GM21360 (cell line): ENCODE measurements around the gene PABPN1L.

Experiments used
- ATAC-seq: cut with Tn5 transposase; IDR thresholded peaks from one replicate; pipeline ENCODE4 v1.9.1; 2021; ENCODE audit warnings: mild to moderate bottlenecking, moderate library complexity; ENCODE audit not compliant: unreplicated experiment

The PABPN1L gene

DNA sequence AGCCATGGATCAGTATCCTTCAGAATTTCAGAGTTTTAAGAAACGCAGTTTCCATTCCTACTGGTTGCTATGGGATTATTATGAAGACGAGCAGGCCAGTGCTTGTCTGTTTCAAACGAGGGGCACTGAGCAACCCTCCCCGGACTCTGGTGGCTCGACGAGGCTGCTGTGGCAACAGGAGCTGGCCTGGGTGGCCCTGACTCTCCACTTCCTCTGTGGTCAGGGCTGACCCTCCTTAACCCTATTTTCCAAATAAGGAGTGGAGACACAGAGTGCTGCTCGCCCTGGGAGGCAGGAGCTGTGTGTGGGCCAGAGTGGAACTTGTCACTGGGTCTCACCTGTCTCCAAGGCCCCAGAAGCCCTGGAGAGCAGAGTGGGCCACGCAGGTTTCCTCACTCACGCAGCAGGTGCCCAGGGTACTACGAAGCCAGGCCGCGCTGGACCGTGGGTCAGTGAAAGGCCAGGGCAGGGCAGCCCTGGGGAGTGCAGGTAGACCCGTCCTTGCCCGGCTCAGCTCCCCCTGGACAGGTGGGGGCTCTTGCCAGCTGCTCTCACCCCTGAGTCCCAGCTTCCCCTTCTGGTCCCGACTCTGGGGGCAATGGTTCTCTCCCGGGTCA, 13.0 kb downstream of the PABPN1L start:
- no peak for ATAC-seq

DNA sequence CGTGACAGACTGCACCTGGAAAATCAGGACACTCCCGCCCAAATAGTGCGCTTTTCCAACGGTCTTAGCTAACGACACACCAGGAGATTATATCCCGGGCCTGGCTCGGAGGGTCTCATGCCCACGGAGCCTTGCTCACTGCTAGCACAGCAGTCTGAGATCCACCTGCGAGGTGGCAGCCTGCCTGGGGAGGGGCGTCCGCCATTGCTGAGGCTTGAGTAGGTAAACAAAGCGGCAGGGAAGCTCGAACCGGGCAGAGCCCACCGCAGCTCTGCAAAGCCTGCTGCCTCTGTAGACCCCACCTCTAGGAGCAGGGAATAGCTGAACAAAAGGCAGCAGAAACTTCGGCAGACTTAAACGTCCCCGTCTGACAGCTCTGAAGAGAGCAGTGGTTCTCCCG, 14.8 kb downstream of the PABPN1L start:
- ATAC-seq = no peak

DNA sequence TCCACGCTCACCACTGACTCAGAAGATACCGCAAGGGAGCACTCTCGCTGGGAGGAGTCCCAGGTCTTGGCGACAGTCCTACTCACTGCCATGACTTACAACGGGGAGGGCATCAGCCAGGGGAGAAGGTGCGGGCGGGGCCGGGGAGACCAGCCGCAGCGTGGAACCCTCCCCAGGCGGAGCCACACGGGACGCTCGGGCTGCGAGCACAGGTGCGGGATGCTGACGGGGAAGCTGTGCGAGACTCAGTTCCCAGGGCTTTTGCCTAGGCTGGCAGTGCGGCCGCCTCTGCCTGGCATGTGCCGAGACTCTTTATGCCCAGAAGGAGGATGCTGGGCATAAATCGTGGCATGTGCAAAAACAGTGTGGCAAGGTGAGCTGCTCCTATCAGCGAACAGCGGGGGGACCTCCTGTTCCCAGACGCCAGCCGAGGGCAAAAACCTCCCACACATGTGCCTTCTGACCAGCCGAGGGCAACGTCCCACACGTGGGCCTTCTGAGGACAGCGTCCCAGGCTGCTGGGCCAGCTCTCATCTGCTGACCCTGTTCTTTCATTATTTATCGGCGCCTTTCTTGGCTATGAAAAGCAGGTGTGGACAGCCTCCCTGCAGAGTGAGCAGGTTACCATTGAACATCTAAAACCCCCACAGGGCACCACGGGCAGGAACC, 15.8 kb downstream of the PABPN1L start:
- ATAC-seq = no peak

DNA sequence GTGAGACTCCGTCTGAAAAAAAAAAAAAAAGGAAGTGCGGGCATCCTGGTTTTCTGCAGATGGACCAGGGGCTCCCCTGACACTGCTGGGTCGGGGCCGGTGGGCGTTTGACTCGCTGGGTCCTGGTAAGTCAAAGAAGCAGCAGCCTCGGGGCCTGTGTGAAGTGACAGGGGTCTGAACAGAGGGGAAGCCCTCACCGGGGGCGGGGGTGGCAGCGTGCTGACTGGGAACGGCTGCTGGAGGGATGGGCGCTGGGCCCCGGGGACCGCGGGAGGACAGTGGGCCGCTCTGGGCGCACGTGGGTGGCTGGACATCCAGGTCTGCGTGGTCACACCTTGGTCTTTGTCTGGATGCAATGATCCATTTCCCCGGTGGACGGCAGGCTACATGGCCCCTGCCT, 17.9 kb downstream of the PABPN1L start:
- ATAC-seq = no peak

DNA sequence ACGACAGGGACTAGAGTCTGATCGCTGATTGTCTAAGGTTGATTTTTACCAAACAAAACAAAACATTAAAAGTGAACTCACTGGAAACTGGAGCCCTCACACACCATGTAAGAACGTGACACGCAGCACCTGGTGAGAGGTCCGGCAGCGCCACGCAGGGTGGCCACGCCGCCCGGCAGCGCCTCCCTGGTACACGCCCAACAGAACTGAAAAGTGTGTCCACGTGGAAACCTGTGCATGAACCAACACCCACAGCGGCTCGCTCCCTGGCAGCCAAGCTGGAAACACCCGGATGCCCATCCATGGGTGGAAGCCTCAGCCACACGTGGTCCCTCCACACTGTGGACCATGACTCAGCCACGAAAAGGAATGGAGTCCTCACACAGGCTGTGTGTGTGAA, 18.8 kb downstream of the PABPN1L start:
- ATAC-seq = no peak

DNA sequence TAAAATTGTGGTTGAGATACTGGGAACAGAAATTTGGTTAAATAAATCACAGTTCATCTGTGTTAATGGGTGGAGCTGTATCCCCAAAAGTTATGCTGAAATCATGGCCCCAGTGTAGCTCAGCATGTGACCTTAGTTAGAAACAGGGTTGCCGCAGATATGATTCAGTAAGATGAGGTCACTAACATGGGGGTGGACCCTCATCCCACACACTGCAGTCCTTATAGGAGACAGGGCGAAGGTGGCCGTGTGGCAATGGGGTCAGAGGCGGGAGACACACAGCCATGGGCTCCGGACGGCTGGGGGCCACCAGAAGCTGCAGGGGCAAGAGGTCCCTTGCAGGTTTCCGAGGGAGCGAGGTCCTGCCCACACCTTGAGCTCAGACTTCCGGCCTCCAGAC, 20.4 kb downstream of the PABPN1L start:
- ATAC-seq = no peak

DNA sequence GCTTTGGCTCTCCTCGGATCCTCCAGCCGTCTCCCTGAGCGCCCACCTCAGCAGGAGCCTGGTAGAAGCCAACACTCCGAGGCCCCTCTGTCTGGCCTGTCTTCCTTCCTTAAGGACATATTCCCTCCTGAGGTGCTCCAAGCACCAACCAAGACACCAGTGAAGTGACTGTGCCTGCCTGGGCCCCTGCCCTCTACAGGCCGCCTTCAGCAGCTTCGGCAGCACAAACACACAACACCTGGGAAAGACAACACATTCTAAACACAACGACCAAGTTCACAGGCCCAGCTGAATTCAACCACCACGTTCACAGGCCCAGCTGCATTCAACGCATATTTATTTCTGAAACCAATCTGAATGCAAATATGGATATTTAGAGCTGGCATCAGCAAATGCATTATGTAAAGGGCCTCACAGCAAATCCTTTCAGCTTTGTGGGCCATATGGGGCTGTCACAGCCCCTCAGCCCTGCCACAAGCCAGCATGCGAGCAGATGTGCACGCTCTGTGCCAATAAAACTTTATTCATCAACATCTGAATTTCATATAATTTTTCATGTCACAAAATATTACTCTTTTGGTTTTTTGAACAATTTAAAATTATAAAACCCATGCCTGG, 21.9 kb downstream of the PABPN1L start:
- no peak for ATAC-seq

DNA sequence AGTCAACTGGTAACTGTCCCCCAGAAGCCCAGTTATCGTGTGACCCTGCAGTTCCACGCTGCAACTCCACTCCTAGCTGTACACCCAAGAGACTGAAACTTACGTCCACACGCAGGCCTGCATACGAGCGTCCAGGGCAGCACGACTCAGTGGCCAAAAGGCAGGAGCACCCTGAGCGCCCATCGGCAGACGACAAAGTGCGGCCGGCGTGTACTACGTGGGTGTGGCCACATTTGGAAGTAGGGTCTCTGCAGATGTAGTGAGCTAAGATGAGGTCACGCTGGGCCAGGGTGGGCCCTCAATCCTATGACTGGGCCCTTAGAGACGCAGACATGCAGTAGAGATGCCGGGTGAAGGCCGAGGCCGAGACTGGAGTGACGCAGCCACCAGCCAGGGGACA, 23.2 kb downstream of the PABPN1L start:
- no peak for ATAC-seq

DNA sequence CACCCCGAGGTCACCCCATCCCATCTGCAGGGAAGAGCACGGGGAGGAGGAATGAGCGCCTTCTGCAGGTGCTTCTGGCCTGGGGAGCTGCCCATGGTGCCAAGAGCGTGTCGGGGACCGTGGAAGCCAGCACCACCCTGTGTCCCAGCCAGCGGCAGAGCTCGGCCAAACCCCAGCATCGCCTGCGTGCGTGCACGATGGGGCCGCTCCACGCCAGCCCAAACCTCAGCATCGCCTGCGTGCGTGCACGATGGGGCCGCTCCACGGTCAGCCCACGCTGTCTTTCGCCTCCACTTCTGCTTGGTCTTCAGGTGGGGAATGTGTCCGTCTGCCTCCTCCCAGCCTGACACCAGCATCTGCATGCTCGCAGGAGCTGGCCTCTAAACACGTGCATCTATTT, 23.7 kb downstream of the PABPN1L start:
- no peak for ATAC-seq

DNA sequence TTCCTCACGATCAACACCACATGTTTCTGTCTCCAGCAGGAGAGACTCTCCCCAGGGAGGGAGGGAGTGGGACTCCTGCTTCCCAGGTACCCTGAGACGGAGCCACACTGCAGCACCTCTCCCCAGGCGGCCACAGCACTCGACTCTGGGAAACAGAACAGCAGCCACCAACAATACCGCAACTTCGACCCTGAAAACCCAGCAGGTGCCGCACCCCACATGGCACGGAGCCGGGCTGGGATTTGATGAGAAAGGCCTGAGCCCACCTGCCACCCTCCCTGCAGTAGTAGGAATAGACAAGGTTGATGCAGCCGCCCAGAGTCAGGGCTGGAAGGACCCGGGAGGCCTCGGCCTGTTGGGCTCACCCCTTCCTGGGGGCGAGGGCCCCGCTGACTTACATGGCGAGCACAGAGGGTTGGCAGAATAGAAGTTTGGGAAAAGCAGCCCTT, 24.1 kb downstream of the PABPN1L start:
- ATAC-seq = no peak

DNA sequence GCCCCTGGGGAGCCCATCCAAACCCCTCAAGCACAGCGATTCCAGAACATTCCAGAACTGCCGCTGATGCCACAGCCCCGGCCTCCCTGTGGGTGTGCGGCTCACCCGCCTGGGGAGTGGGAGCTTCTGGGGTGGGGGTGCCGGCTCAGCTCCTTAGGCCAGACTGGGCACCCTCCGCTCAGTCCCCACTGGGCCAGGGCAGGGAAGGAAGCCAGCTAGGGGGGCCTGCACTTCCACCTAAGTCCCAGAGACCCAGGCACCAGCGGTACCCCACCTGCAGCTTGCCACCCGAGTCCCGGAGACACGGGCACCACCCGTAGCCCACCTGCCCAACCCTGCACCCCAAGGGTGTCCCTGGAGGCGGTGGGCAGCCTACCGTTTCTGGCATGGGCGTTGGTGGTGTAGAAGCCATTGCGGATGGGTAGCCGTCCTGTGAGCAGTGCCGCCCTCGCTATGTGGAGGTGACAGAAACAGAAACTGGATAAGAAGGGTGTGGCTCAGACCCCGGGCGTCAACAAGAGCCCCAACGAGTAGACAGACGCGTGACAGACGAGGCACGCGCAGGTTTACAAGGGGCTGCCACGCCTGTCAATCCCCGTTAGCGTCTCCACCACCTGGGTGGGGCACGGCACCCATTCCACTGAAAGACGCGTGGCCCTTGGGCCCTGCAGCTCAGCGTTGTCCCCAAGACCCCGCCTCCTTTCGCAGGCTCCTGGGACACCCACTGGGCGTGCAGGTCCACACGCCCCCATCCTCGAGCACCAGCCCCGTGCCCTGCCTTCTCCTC, 24.7 kb downstream of the PABPN1L start:
- no peak for ATAC-seq

DNA sequence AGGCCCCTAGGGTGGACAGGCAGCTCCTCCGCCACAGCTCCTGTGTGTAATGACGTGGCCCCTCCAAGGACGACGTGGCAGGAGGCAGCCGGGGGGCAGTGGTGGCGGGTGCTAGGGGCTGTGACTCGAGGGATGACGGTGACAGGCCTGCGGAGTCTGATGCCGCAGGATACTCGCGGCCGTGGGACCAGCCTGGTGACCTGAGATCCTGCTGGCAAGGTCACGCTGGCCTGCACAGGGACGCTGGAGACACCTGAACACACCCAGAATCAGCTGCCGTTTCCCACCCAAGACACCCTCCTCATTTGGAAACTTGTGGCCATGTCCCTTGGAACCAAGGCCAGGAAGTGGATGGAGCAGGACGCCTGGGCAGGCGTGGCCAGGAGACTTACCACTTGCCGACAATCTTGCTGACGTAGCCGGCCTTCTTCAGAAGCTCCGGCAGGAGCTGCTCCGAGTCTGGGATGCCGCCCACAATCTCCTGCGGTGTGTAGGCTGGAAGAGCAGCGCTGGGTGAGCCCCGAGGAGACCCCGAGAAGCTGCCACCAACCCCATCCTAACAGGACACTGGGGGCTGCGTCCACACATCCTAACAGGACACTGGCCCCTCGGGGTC, 25.8 kb downstream of the PABPN1L start:
- no peak for ATAC-seq

DNA sequence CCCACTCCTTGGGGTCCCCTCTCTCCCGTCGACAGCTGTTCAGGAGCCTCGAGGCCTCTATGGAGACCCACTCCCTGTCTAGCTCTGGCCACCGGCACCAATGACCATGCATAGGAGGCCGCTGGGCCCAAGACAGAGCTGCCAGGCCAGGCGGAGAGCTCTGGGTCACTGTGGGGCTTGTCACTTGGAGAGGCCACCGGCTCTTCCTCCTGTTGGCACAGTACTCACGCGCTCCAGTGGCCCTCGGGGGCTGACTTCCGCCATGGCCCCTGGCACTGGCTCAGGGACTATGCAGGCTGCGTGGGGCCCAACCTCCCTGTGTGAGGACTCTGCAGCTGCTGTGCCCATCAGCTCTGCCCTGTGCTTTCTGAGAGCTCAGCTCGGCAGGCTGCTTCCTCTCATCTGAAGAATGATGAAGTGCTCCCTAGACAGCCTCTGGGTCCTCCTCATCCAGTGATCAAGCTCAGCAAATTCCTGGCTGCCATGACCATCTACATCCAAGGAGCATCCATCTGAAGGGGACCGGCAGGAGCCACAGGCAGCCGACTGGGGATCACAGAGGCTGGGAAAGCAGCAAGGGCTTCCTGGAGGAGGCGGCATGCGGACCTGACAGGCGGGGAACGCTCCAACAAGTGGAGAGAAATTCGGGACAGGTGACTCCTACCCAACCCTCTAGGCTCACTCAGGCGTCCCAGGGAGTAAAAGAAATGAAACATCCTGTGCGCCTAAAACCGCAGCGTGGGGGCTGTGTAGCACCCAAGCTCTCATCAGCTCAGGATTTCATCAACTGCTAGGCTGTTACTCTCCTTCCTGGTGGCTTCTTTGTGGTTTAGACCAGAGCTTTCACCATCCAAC, 26.5 kb downstream of the PABPN1L start:
- no peak for ATAC-seq

DNA sequence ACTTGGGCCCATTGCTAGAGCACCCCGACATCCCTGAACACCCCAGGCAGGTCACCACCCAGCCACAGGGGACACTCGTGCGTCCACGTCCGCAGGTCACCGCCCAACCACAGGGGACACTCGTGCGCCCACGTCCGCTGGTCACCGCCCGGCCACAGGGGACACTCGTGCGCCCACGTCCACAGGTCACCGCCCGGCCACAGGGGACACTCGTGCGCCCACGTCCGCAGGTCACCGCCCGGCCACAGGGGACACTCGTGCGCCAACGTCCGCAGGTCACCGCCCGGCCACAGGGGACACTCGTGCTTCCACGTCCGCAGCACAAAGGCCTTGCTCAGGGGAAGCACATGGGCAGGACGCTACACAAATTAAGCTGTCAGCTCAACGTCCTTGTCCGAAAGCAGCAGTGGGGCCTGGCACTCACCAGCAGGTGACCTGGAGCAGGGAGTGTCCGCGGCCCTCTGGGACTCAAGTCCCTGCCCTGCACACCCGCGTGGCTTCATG, 27.4 kb downstream of the PABPN1L start:
- no peak for ATAC-seq

DNA sequence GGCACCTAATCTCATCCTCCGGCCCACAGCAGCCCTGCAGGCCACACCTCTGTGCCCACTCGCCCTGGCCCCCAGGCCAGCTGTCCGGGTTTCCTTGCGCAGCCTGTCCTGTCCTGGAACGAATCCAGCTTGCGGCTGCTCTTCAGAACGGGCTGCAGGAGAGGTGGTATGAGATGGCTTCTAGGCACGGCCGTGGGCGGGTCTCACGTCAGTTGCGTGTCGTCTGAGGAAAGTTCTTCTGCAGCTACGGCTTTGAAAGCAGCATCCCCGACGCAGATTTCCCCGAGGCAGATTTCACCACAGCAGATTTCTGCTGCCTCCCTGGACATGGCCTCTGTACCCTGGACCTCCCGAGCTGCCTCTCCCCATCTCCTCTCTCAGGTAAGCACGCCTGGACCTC, 27.9 kb downstream of the PABPN1L start:
- no peak for ATAC-seq

DNA sequence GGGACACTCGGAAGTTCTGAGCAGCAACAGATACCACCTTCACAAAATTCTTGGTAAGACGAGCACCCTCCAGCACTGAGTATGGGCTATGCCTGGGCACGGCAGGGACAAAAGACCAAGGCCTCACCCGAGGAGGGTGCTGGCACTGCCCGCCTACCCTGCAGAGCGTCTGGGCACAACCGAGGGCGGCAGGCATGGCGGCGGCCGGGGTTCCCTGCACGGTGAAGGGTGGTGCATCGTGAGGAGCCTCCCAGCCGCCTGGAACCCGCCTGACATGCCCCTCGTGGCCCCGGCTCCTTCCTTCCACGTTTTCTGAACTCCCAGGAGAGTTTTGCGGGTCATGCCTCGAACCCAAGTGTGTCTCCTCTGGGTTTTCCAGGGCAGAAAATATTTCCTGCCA, 28.7 kb downstream of the PABPN1L start:
- ATAC-seq = no peak

DNA sequence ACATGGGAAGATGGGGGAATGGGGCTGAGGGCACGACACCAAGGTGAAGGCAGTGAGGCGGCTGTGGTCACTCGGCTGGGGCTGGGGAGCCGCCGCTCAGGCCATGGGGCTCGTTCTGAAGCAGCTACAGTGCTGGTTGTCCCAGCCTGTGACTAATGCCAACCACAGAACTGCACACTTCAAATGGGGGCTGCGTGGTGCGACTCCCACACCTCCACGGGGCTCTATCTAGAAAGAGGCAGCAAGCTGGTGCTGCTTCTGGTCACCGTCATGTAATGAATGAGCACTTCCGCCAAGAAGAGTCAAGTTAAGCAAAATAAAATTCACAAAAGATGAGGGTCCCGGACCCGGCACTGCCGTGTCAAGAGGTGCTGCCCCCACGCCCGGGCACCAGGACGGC, 29.7 kb downstream of the PABPN1L start:
- ATAC-seq = no peak

DNA sequence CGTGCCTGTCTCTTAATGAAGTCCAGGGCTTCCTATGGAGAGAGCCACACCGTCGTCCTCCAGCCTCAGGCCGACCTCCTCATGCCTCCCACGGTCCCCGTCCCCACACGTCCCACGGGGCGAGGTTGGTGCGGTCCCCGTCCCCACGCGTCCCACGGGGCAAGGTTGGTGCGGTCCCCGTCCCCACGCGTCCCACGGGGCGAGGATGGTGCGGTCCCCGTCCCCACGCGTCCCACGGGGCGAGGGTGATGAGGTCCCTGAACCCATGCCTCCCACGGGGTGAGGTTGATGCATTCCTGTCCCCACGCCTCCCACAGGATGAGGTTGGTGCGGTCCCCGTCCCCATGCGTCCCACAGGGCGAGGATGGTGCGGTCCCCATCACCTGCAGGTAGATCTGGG, 30.6 kb downstream of the PABPN1L start:
- no peak for ATAC-seq

DNA sequence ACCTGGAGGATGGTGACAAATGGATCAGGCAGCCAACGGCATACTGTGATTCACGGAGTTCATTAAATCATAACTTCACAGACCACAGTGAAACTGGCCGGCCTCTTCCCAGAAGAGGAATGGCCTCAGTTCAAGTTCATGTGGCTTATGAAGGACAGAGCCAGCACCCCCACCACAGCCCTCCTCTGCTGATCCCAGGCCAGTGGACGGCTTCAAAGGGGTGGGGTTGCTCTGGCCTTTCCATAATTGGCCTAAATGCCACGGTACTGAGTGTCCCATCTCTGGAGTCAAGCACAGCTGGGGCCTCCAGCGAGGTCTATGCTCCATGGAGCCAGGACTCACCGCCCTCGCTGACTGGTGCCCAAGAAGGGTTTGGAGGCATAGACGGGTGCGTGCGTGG, 31.1 kb downstream of the PABPN1L start:
- ATAC-seq = no peak

DNA sequence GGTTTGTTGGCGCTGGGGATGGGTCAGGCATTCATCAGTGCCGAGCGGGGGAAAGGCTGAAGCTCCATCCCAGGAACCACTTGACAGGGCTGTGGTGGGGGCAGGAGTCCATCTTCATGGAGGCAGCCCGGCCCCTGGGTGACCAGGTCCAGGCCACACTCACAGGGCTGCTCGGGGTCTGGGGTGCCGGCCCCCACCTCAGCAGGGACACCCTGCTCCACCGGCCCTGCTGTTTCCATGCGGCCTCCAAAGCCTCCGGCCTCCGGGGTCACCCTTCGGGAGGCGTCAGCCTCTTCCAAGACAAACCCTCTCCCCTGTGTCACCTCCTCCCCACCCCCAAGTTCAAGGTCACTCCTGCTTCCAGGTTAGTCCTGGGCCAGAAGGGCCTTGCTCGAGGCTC, 31.8 kb downstream of the PABPN1L start:
- ATAC-seq = no peak
